GM12878 (cell line): ENCODE data around the gene HS3ST6. TPM values are rescaled to one million over a fixed set of nuclear protein-coding genes. Genes with fewer than 3 reads are reported as not detected.
"Not testable (repeated sequence)": the region's sequence is repeated elsewhere in the genome, so short reads cannot be mapped to it uniquely, and the experiment has no call there.

Experiments
- ATAC-seq: fragments of 200-7000 bp; cut with Tn5 transposase; 3 replicates; pipeline ENCODE4 v1.9.1; 2020; ENCODE audit warnings: mild to moderate bottlenecking, moderate library complexity
- BruUV-seq: library from RNA; stranded (reverse); fragments of 400-500 nt; replicated peaks from 2 replicates; lab custom pipeline; 2021; lab: Mats Ljungman, UMichigan
- CTCF ChIA-PET: fragments of 300-600 bp; sonication (Branson Sonifier 250); formaldehyde crosslinking; extraction: SDS; loops from one replicate; lab custom pipeline; 2021; ENCODE audit warnings: inconsistent platforms; lab: Yijun Ruan, JAX
- POLR2A ChIA-PET: fragments of 350-600 bp; formaldehyde crosslinking; extraction: SDS; loops from one replicate; lab custom pipeline; 2021; ENCODE audit warnings: inconsistent platforms; lab: Charles Lee
- RAD21 ChIA-PET: fragments of 300-600 bp; sonication (Branson Sonifier 250); formaldehyde crosslinking; loops from one replicate; lab custom pipeline; 2023; ENCODE audit warnings: antibody characterized with exemption; ENCODE audit not compliant: unreplicated experiment; lab: Charles Lee
- SMC1A ChIA-PET: fragments of 300-600 bp; sonication (Branson Sonifier 250); formaldehyde crosslinking; loops from one replicate; lab custom pipeline; 2023; ENCODE audit not compliant: unreplicated experiment, uncharacterized antibody; lab: Charles Lee
- DNase-seq: peaks from one replicate; pipeline ENCODE4 v3.0.0-alpha.2; 2011; ENCODE audit warnings: low read depth, low spot score
- FAIRE-seq: peaks from 3 replicates; lab custom pipeline; 2011; peaks lifted over from hg19 to GRCh38; lab: Jason Lieb, UNC
- H2AFZ ChIP-seq: 2 replicates; pipeline ENCODE4 v1.6.0; 2011; ENCODE audit warnings: low read depth, low read length, control low read depth; ENCODE audit not compliant: control insufficient read depth
- H3K27ac ChIP-seq: 2 replicates; pipeline ENCODE4 v1.5.1; 2011; ENCODE audit warnings: control low read depth; ENCODE audit not compliant: control insufficient read depth, insufficient read depth
- H3K27me3 ChIP-seq, 2 experiments: replicated peaks in 1 of 2; 2 replicates each; pipeline versions ENCODE4 v1.6.0 to v1.6.1; 2011; ENCODE audit warnings: low read length in 1 of 2; ENCODE audit not compliant: control insufficient read depth in 2 of 2, insufficient read depth in 2 of 2
- H3K36me3 ChIP-seq, 2 experiments: 2 replicates each; pipeline ENCODE4 v1.5.1; 2011; ENCODE audit warnings: low read length in 1 of 2; ENCODE audit not compliant: control insufficient read depth in 2 of 2, insufficient read depth in 2 of 2
- H3K4me1 ChIP-seq: 2 replicates; pipeline ENCODE4 v1.6.1; 2011; ENCODE audit warnings: mild to moderate bottlenecking, low read length, moderate library complexity, mixed read lengths; ENCODE audit not compliant: control insufficient read depth, insufficient read depth
- H3K4me2 ChIP-seq: 2 replicates; pipeline ENCODE4 v1.6.0; 2011; ENCODE audit warnings: control low read depth; ENCODE audit not compliant: control insufficient read depth, insufficient read depth
- H3K4me3 ChIP-seq: fragments of 200-600 bp; sonication (generic); 2 replicates; pipeline ENCODE4 v1.5.1; 2016
- H3K79me2 ChIP-seq: 2 replicates; pipeline ENCODE4 v1.6.0; 2011; ENCODE audit warnings: low read length; ENCODE audit not compliant: control insufficient read depth, insufficient read depth
- H3K9ac ChIP-seq: 2 replicates; pipeline ENCODE4 v1.8.0; 2011; ENCODE audit warnings: low read length, control low read depth, mixed read lengths; ENCODE audit not compliant: control insufficient read depth, insufficient read depth
- H3K9me3 ChIP-seq: replicated peaks from 3 replicates; pipeline ENCODE4 v1.5.1; 2011; ENCODE audit warnings: mild to moderate bottlenecking, low read length; ENCODE audit not compliant: control insufficient read depth, insufficient read depth
- H4K20me1 ChIP-seq: 2 replicates; pipeline ENCODE4 v1.6.0; 2011; ENCODE audit not compliant: control insufficient read depth, insufficient read depth
- BMI1 ChIP-seq: fragments of 450-650 bp; IDR thresholded peaks from 2 replicates; pipeline ENCODE4 v1.6.1; 2016; ENCODE audit warnings: mild to moderate bottlenecking, moderate library complexity, borderline replicate concordance
- BRCA1 ChIP-seq: IDR thresholded peaks from 2 replicates; pipeline ENCODE4 v1.6.1; 2011; ENCODE audit warnings: low read depth, low read length, improper control_type of control experiment
- EP300 ChIP-seq, 2 experiments: fragments of 150-350 bp in 1 of 2; IDR thresholded peaks; 2 replicates each; pipeline ENCODE4 v1.6.1; 2011 to 2012; ENCODE audit warnings: low read depth in 2 of 2, low read length in 2 of 2, borderline replicate concordance in 1 of 2, improper control_type of control experiment in 1 of 2, inconsistent platforms in 1 of 2; ENCODE audit not compliant: control insufficient read depth in 1 of 2
- ETV6 ChIP-seq, 2 experiments: fragments of 450-650 bp in 1 of 2; IDR thresholded peaks in 1 of 2; conservative IDR thresholded peaks in 1 of 2; 2 replicates each; pipeline ENCODE4 v1.6.1; 2014; ENCODE audit warnings: antibody characterized with exemption in 1 of 2, borderline replicate concordance in 1 of 2, low read depth in 1 of 2, mild to moderate bottlenecking in 1 of 2, moderate library complexity in 1 of 2
- MEF2A ChIP-seq: IDR thresholded peaks from 2 replicates; pipeline ENCODE4 v1.6.1; 2011; ENCODE audit warnings: low read depth, mild to moderate bottlenecking, low read length, moderate library complexity; ENCODE audit not compliant: insufficient read depth
- SPI1 ChIP-seq: IDR thresholded peaks from 2 replicates; pipeline ENCODE4 v1.6.1; 2011; ENCODE audit warnings: low read depth, mild to moderate bottlenecking, low read length, moderate library complexity, borderline replicate concordance; ENCODE audit not compliant: insufficient read depth
- YY1 ChIP-seq: IDR thresholded peaks from 2 replicates; pipeline ENCODE4 v1.6.1; 2011; ENCODE audit warnings: low read depth, mild to moderate bottlenecking, low read length
- ZNF687 ChIP-seq: fragments of 450-650 bp; IDR thresholded peaks from 2 replicates; pipeline ENCODE4 v1.6.1; 2017; ENCODE audit warnings: mild to moderate bottlenecking, moderate library complexity
- WGBS: methylation state at CpG from one replicate; pipeline ENCODE4 v1.1.6; 2016; ENCODE audit warnings: low lambda C conversion rate; ENCODE audit not compliant: insufficient replicate concordance, insufficient coverage; ENCODE audit errors: missing lambda C conversion rate; 5-methylcytosine and 5-hydroxymethylcytosine counted together
- in situ Hi-C: fragments of 300-500 bp; cut with MboI; formaldehyde crosslinking; loops from 9 replicates; pipeline ENCODE4 v1.14.3; 2018; ENCODE audit warnings: mixed read lengths
- intact Hi-C: fragments of 100-400 bp; cut with micrococcal nuclease; formaldehyde crosslinking; loops from one replicate; pipeline ENCODE4 v1.14.2; 2022; ENCODE audit not compliant: unreplicated experiment
- polyA plus RNA-seq, 11 experiments: library from polyadenylated mRNA; depleted of rRNA in 4 of 11; unstranded in 6 of 11; stranded (reverse) in 5 of 11; fragments of >200 nt; fragmentation: Nextera tagmentation in 4 of 11; fragmentation: Illumina TruSeq in 1 of 11; extraction: Ambion mirVana in 4 of 11; extraction: Trizol in 1 of 11; gene quantifications; 1 replicate in 1 of 11; 2 replicates in 10 of 11; pipeline versions ENCODE4 v1.2.1 to v1.2.3, GENCODE V29; 2011 to 2016; ENCODE audit warnings: inconsistent platforms in 2 of 11, missing spikeins in 2 of 11, low read depth in 1 of 11
- total RNA-seq, 4 experiments: library from RNA; depleted of rRNA in 3 of 4; stranded (reverse); fragments of >200 nt in 3 of 4; fragmentation: Illumina TruSeq in 1 of 4; extraction: Trizol in 1 of 4; gene quantifications; 2 replicates each; pipeline versions ENCODE4 v1.2.1 to v1.2.3, GENCODE V29; 2013 to 2021

HS3ST6 gene
- total and polyA plus RNA-seq, 10 of the 15 experiments (the other 5 are each of a cell fraction or from before 2014, with no cell fraction given) = not detected

- TF ChIP-seq BRCA1 (no peak), SPI1 (0 out of 2 replicates have a peak, but pooled peaks have one; percentile 26), MEF2A (0 out of 2 replicates have a peak, but pooled peaks have one; percentile 20)
These were observed 41.7 kb downstream of the HS3ST6 start (continued) for GRCh38 chr16:1876468-1876867.

- in situ Hi-C loops, H3K79me2 ChIP-seq, H3K4me3 ChIP-seq, H3K9me3 ChIP-seq, H3K9ac ChIP-seq, POLR2A ChIA-PET, H3K36me3 ChIP-seq, H3K27ac ChIP-seq, ATAC-seq, H4K20me1 ChIP-seq, H3K27me3 ChIP-seq, intact Hi-C loops, RAD21 ChIA-PET, FAIRE-seq, DNase-seq, BruUV-seq: not testable (repeated sequence)
- WGBS = 69% methylated on average over 13 of the region's 13 CpGs
- Histone ChIP-seq H2AFZ (peak overlapping the region; percentile 34; the same call in 1 of the 2 replicates), H3K4me2 (peak overlapping the region; percentile 77), H3K4me1 (peaks cover 12% of the 10 kb centered on the region)
- SMC1A ChIA-PET = interaction anchor here (1.0 kb wide), 1 partner anchor 12 kb away, joined by 4 read pairs; no protein-coding TSS in a partner anchor
- CTCF ChIA-PET = interaction anchor here (1.0 to 2.4 kb wide), 3 partner anchors 14 to 53 kb away, joined by 3 to 8 read pairs (median 4); no protein-coding TSS in a partner anchor
These were observed 42.1 kb downstream of the HS3ST6 start for GRCh38 chr16:1876066-1876465.

GRCh38 chr16:1874854-1875253 lies 43.4 kb downstream of the HS3ST6 start:
- no peak overlapping the region for H2AFZ ChIP-seq
- ATAC-seq (no peak), FAIRE-seq (no peak), DNase-seq (no peak)
- no peak overlapping the region for H3K4me2 ChIP-seq
- no peaks in the 10 kb centered on the region for H4K20me1 ChIP-seq
- H3K4me1 ChIP-seq = peaks cover 12% of the 10 kb centered on the region
- no peak overlapping the region for H3K9ac ChIP-seq
- H3K27me3 ChIP-seq = no peaks in the 10 kb centered on the region
- no peak overlapping the region for H3K27ac ChIP-seq
- no TSS peak for BruUV-seq
- intact Hi-C loops = no loop called here
- H3K9me3 ChIP-seq = no peaks in the 10 kb centered on the region
- ChIA-PET POLR2A (no interaction called here), CTCF (interaction anchor here (0.9 to 1.3 kb wide), 3 partner anchors 9 to 92 kb away, joined by 4 to 8 read pairs (median 4); partner anchors contain the start of genes NUBP2 and SPSB3), SMC1A (interaction anchor here (1.3 kb wide), 1 partner anchor 10 kb away, joined by 3 read pairs; no protein-coding TSS in a partner anchor), RAD21 (no interaction called here)
- no peak overlapping the region for H3K4me3 ChIP-seq
- WGBS = 27% methylated on average over 6 of the region's 6 CpGs
- in situ Hi-C loops = no loop called here
- H3K36me3 ChIP-seq = no peaks in the 10 kb centered on the region
- no peaks in the 10 kb centered on the region for H3K79me2 ChIP-seq
- TF ChIP-seq ETV6 (conservative IDR thresholded peaks at IDR 0.05 in 1 of 2, IDR thresholded peaks at IDR 0.05 in 1 of 2; ENCODE audit: borderline replicate concordance in 1 of 2, low read depth in 1 of 2) = no peak
- no peak for TF ChIP-seq BMI1
- no peak for TF ChIP-seq YY1
- TF ChIP-seq EP300 (IDR thresholded peaks at IDR 0.05; ENCODE audit: borderline replicate concordance in 1 of 2, control insufficient read depth in 1 of 2, low read depth in 2 of 2, low read length in 2 of 2) = no peak
- TF ChIP-seq ZNF687 = no peak
